GM21723 (cell line): ENCODE results near the gene GALNT8.
A peak's percentile ranks its signal among the peaks of the same experiment; 100 is the strongest.

ENCODE experiments used
- ATAC-seq: cut with Tn5 transposase; IDR thresholded peaks from one replicate; pipeline ENCODE4 v1.9.1; 2021; ENCODE audit warnings: mild to moderate bottlenecking, moderate library complexity; ENCODE audit not compliant: unreplicated experiment

Gene GALNT8

GRCh38 chr12:4796216-4796615 lies 76.0 kb downstream of the GALNT8 start:
- no peak for ATAC-seq

GRCh38 chr12:4796694-4797482 lies 76.7 kb downstream of the GALNT8 start:
- ATAC-seq: no peak

- ATAC-seq: no peak
Observed at GRCh38 chr12:4800555-4800954, 80.4 kb downstream of the GALNT8 start.

GRCh38 chr12:4802841-4803240 lies 82.6 kb downstream of the GALNT8 start:
- no peak for ATAC-seq

GRCh38 chr12:4806439-4807115 lies 86.4 kb downstream of the GALNT8 start:
- no peak for ATAC-seq

- ATAC-seq: no peak
Observed at GRCh38 chr12:4807116-4807783, 87.0 kb downstream of the GALNT8 start.

GRCh38 chr12:4807813-4808212 lies 87.6 kb downstream of the GALNT8 start:
- ATAC-seq: no peak

- no peak for ATAC-seq
Observed at GRCh38 chr12:4809013-4809448, 88.8 kb downstream of the GALNT8 start.

GRCh38 chr12:4809449-4810218 lies 89.4 kb downstream of the GALNT8 start:
- ATAC-seq: no peak

- ATAC-seq: no peak
Observed at GRCh38 chr12:4810219-4810671, 90.0 kb downstream of the GALNT8 start.

GRCh38 chr12:4812624-4813327 lies 92.6 kb downstream of the GALNT8 start:
- no peak for ATAC-seq

- ATAC-seq: no peak
Observed at GRCh38 chr12:4813741-4814140, 93.5 kb downstream of the GALNT8 start.

GRCh38 chr12:4814485-4814884 lies 94.3 kb downstream of the GALNT8 start:
- ATAC-seq: no peak

- no peak for ATAC-seq
Observed at GRCh38 chr12:4816744-4817525, 96.7 kb downstream of the GALNT8 start.

GRCh38 chr12:4817880-4818279 lies 97.7 kb downstream of the GALNT8 start:
- no peak for ATAC-seq

GRCh38 chr12:4819654-4820053 lies 99.5 kb downstream of the GALNT8 start:
- ATAC-seq: peak; percentile 63

- no peak for ATAC-seq
Observed at GRCh38 chr12:4820971-4821370, 100.8 kb downstream of the GALNT8 start.
